Measurements from ENCODE around the gene BLOC1S5.

DNA sequence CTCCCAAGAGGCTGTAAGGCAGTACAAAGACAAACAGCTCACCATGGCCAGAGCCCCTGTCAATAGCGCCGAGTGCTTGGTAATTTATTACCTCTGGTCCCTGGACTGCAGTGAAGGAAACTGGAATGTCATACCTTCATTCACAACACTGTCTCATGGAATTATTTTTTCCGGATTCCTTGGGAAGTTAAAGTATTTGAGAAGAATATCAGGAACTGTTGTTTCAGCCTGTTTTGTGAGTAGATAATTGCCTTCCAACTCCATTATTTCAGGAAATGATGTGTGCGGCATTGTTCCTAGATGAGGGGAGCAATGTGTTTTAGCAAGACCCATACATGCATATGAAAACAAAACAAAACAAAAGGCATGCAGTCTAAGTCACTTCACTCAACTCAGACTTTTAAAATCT lies 64.0 kb downstream of the BLOC1S5 start:
- TF ChIP-seq, protein P1, sequence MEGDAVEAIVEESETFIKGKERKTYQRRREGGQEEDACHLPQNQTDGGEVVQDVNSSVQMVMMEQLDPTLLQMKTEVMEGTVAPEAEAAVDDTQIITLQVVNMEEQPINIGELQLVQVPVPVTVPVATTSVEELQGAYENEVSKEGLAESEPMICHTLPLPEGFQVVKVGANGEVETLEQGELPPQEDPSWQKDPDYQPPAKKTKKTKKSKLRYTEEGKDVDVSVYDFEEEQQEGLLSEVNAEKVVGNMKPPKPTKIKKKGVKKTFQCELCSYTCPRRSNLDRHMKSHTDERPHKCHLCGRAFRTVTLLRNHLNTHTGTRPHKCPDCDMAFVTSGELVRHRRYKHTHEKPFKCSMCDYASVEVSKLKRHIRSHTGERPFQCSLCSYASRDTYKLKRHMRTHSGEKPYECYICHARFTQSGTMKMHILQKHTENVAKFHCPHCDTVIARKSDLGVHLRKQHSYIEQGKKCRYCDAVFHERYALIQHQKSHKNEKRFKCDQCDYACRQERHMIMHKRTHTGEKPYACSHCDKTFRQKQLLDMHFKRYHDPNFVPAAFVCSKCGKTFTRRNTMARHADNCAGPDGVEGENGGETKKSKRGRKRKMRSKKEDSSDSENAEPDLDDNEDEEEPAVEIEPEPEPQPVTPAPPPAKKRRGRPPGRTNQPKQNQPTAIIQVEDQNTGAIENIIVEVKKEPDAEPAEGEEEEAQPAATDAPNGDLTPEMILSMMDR (IDR thresholded peaks at IDR 0.05), result no peak
- TF ChIP-seq POLR2AphosphoS5 (IDR thresholded peaks at IDR 0.05; ENCODE audit: low read depth, low read length) (no peak), SIN3A (IDR thresholded peaks at IDR 0.05; ENCODE audit: borderline replicate concordance, insufficient read depth, low read depth, low read length) (no peak)
